HuH-7 (cell line): ENCODE data around the gene ZSCAN25.
"Not testable (repeated sequence)": the region's sequence is repeated elsewhere in the genome, so short reads cannot be mapped to it uniquely, and the experiment has no call there.

ENCODE experiments used
- DNase-seq: peaks from one replicate; pipeline ENCODE4 v3.0.0; 2011; ENCODE audit warnings: low spot score

Gene ZSCAN25

DNA sequence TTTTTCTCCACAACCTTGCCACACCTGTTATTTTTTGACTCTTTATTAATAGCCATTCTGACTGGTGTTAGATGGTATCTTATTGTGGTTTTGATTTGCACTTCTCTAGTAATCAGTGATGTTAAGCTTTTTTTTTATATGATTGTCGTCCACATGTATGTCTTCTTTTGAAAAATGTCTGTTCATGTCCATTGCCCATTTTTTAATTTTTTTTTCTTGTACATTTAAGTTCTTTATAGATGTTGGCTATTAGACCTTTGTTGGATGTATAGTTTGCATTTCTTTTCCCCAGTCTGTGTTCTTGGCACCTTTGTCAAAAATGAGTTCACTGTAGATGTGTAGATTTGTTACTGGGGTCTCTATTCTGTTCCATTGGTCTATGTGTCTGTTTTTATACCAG, 28.8 kb downstream of the ZSCAN25 start:
- no peak for DNase-seq

DNA sequence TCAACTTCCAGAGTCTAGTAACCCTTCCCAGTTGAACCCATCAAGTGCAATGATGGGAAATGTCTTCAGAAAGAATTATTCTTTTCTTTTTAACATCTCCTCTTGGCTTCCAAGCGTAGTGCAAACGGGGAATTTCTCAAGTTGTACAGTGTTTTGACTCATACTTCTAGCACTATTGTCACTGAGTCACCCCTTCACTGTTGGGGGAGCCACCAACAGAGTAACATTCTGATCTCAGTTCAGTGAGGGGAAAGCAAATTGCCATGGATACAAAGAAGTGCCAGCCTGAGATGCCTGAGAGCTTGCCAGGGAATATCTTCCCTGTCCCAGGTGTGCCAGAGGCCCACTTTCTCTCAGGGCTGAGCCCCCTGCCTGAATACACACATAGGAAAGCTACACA, 32.1 kb downstream of the ZSCAN25 start:
- no peak for DNase-seq

DNA sequence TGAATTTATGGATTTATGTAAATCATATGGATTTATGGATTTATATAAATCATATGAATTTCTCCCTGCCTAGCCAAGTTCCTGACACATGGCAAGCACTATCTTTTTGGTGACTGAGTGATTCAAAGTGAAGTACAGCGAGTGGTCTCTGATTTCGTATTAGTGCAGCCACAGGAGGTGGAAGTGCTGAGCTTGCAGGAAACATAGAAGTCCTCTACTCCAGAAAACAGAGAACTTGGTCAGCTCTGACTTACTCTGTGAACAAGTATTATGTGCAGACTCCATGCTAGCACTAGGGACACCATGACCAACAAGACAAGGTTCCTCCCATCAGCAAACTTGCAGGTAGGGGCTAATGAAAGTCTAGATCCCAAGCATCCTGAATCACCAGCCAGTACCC, 34.5 kb downstream of the ZSCAN25 start:
- no peak for DNase-seq

DNA sequence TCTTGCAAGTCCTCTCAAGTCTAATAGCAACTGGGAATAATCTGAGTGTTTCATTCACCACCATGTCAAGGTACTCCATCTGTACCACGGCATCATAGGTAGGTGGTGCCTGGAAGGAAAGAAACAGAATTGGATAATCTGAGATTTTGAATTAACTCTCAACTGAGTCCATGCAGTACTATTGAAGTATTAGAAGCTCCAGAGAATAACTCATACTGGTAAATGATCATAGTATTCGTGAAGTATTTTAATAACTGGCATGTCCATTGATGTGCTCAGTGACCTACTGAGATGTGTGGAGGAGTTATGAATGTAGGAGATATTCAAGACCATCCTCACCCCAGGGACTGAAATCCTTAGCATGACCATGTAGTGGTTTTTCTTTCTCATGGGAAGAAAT, 35.9 kb downstream of the ZSCAN25 start:
- DNase-seq, result no peak

DNA sequence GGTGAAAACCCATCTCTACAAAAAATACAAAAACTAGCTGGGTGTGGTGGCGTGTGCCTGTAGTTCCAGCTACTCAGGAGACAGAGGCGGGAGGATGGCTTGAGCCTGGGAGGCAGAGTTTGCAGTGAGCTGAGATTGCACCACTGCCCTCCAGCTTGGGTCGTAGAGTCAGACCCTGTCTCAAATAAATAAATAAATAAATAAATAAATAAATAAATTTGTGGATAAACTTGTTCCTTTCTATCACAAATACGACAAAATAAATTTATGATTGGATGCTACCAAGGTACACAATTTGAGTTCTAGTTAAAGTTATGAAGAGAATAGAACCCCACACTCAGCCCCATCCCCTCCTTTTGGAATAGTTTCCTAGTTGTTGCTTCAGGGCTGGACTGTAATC, 36.5 kb downstream of the ZSCAN25 start:
- not testable (repeated sequence) for DNase-seq

DNA sequence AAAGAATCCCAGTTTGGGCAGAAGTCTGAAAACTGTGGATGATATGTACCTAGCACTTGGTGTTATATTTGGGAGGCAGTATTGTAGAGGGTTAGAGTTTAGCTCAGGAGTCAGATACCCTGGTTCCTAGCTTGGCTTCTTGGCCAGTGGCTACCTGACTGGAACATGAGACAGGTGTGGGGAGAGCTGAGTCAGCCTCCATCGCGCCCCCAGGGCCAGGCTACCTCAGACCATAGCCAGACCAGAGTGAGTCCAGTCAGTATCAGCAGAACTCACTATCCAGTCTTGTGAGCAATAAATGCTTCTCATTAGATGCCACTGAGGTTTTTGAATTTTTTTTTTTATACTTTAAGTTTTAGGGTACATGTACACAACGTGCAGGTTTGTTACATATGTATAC, 37.0 kb downstream of the ZSCAN25 start:
- DNase-seq, result no peak

DNA sequence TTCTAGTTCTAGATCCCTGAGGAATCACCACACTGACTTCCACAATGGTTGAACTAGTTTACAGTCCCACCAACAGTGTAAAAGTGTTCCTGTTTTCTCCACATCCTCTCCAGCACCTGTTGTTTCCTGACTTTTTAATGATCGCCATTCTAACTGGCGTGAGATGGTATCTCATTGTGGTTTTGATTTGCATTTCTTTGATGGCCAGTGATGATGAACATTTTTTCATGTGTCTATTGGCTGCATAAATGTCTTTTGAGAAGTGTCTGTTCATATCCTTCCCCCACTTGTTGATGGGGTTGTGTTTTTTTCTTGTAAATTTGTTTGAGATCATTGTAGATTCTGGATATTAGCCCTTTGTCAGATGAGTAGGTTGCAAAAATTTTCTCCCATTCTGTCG, 37.9 kb downstream of the ZSCAN25 start:
- DNase-seq, result not testable (repeated sequence)

DNA sequence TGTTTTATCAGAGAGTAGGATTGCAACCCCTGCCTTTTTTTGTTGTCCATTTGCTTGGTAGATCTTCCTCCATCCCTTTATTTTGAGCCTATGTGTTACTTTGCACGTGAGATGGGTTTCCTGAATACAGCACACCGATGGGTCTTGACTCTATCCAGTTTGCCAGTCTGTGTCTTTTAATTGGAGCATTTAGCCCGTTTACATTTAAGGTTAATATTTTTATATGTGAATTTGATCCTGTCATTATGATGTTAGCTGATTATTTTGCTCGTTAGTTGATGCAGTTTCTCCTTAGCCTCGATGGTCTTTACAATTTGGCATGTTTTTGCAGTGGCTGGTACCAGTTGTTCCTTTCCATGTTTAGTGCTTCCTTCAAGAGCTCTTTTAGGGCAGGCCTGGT, 41.1 kb downstream of the ZSCAN25 start:
- not testable (repeated sequence) for DNase-seq

DNA sequence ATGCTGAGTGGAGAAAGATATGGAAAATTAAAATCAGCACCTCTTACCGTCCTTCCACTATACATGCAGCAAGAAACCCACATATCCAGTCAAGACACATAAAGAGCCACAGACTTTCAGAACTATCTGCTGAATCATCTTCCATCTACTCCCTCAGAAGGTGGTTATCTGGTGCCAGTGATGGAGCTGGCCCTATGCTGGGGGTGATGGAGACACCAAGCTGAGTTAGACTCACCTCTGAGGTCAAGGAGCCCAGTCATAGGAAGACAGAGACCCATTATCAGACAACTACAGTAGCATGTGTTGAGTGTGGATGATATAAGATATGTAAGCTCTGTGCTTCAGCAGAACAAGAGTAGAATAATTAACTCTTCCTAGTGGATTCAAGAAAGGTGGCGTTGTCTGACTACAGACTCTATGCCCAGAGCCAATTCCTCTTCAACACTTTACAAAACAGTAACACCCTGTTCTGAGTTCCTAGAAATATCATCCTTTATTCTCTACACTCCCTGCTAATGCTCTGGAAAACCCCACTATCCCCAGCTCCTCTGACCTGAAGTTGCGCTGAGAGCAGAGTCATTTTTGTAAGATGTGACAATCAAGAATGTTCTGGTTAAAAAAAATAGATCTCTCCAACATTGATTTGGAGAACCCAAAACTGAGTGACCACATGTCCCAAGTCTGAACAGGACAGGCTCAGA, 48.7 kb downstream of the ZSCAN25 start:
- DNase-seq, result no peak

DNA sequence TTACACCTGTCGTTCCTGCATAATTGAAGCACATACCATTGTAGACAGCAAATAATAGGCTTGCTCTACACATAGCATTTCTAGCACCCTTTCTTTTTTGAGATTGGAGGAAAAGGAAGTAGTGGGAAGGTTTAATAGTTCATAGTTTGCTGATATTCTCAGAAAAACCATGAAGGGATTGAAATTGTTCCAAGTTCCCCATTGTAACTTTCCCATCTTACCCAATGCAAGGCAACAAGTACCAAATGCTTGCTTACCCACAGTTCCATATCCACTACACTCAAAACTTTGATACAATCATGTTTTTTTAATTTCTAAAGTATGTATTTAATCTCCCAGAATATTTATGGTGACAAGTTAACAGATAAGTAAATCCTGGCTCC, 49.3 kb downstream of the ZSCAN25 start:
- no peak for DNase-seq

DNA sequence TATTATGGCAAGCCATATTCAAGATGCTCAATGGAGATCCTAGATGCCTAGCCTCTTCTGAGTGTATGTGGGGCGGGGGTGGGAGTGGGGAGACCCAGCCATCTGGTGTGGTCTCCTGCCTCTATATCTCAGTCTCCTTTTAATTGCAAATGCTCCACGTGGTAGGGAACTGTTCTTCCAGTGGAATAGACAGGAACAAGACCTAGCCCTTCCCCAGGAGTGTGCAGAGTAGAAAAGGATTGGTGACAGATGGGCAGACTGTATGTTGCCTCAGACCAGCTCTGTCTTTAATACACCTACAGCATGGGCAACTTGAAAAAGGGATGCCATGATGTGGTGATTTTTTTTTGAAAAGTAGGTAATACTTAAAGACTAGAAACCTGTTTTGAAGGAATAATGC, 50.4 kb downstream of the ZSCAN25 start:
- no peak for DNase-seq

DNA sequence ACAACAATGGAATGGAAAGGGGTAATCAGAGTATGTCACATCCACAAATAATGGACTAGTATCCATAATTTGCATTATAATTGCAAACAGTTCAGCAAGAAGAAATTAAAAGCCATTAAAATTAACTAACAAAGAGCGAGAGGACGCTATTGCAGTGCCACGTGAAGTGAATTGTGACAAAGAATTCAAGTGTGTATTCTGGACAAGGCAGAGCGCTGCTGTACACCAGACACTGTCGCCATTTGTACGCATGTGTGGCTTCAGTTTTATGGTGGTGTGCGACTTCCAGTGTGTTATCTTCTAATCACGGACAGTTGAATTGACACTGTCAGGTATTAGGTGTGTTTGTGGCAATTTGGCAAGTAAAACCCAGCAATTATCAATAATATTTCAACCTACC, 51.8 kb downstream of the ZSCAN25 start:
- DNase-seq, result no peak

DNA sequence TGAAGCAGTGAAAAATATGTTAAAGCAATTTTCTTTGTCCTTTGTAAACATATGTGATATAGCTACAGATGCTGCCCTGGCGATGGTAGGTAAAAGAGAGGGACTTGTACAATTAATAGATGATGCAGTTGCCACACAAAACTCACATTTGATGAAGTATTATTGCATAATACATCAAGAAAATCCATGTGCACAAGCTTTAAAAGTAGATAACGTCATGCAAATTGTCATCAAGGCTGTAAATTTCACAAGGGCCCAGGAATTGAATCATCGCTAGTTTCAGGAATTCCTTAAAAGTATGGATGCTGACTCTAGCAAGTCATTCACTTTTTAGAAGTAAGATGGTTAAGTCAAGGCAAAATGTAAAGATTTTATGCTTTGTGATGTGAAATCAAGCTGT, 53.0 kb downstream of the ZSCAN25 start:
- DNase-seq, result no peak

DNA sequence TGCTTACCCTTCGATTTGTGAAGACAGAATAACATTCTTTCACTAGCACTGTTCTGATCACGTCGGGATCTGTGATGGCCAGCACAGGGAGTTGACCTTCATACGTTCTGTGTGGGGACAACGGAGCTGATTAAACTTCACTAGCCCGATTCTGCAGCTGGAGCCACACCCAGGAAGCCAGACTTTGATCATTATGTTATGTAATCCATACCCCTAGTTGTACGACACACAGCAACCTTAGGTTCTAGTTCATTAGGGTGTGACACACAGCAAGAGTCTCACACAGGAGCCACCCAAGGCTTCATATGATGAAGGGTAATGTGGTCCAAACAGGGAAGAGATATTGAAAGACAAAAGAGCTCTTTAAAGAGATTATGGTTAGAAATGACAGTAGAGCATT, 55.8 kb downstream of the ZSCAN25 start:
- peak; percentile 45 for DNase-seq

DNA sequence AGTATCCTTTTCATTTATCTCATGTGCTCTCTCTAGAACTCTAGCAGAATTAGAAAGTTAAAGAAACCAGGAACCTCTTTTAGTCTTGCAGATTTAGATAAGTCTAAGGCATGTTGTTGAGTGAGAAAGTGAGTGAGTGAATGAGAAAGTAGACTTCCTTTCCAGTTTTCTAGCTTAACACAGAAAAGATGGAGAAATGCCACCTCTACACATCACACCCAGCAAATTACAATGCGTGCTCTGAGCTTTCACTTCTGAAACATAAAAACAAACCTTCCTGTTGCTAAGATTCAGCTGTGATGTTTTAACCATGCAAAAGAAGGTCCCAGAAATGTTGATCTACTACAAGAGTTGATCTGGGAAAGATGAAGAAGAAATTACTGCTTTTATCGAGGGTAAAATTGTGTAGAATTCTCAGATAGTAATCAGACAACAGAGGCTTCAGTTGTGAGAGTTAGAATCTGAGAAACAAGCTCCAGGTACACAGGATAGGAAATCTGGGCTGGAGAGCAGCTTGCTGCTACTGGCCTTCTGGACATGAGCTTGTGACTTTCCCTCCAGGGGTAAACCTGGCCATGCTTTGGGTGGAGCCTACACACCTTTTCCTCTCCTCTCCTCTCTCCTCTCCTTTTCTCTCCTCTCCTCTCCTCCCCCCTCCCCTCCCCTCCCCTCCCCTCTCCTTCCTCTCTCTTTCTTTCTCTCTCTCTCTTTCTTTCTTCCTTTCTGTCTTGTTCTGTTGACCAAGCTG, 58.4 kb downstream of the ZSCAN25 start:
- no peak for DNase-seq

DNA sequence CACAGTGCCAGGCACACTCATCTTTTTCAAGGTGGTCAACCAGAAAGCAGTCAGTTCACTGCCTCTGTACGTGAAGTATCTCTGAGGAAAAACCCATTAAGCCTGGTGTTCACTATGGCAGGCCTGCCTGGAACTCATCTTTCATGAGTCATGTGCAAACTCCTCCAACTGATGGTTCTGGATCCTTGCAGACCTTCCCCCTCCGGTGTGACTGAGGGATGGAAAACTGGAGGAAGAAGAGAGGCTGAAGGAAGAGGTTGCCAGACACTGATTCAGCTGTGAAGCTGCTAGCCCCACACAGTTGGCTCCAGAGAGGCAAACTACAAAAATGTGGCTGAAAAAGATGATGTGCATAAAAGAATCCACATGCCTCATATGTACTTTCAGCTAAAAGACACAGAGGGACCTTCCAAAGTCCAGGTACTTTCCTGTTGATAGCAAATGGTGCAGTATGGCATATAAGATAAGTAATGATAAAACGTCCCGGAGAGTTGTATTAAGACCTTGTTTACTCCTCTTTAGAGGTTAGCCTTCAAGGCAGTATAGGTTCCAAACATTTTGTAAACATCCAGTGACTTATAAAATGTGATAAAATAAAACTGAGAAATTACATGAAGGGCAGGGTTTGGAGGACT, 60.4 kb downstream of the ZSCAN25 start:
- no peak for DNase-seq

DNA sequence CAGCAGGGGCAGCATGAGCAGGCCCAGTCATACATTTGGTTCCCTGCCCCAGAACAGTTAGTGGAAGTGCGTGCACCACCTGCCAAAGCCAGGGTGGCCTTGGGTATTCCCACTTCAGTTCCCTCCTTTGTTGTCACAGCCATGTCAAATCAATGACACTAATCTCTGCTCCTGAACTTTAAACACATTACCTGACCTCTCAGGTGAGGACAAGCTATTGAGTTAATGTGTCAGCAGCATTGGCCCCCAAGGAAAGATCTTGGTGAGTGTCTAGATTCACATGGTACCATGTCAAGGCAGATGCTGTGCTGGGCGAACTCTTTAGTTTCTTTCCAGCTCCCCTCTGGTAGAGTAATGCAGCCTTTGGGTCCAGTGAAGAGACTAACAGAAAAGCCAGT, 60.9 kb downstream of the ZSCAN25 start:
- no peak for DNase-seq

DNA sequence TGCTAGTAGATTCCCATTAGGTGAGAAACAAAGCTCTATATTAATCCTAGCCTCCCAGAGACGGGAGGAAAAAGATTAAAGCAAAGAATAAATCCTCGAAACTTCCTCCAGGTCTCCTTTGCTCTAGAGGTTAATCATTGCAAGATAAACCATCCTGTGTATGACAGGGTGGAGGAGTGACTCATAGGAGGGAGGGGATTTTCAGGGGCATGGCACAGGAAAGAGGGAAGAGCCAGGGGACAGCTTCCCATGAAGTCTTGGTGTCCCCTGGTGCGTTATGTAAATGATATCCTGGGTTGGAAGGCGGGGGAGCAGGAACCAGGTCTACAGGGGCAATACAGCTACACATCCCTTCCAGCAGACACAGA, 62.3 kb downstream of the ZSCAN25 start:
- peak; percentile 78 for DNase-seq

DNA sequence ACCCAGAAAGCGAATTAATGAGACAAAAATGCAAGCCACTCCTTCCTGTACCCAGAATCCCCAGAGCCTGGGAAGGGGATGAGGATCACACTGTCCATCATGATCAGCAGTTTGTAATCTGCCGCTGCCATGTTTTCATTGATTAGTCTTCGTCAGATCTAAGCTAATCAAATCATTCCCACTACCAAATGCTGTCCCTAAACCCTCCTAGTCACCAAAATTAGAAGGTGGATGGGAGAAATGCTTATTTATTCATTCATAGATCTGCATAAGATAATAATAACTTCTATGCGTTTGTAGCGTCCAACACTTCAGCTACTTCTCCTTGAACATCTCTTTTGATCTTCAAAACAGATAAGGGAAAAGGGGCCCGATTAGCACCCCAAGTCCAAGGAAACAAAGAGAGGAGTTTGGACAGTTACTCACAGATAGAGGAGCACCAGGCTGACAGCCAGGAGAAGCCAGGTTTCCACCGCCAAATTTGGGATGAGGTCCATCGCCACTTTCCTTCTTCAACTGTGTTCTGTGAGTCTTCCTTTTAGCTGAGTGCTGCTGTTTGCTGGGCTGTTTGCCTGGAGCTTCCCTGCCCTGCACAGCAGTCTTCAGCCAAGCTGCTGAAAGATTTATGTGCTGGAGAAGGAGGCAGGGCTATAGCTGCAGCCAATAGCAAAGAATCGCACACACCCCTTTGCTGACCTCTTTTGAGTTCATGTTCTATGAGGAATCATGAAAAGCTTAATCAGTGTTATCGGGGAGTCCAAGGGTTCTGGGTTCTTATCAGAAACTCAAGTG, 62.9 kb downstream of the ZSCAN25 start, which contains the start of gene CYP3A5:
CYP3A5 (minus strand) TSS at position 597 of the 792 bp plus-strand sequence; CDS start at position 497, 100 bp downstream.
- DNase-seq, result no peak
